Right lobe of liver (tissue), 6 donors: Measurements from ENCODE around the gene S1PR2. TPM values are rescaled to one million over a fixed set of nuclear protein-coding genes. Genes with fewer than 3 reads are reported as not detected.

Experiments
- ATAC-seq, 4 donors: fragments of 200-7000 bp; cut with Tn5 transposase; one replicate each; pipeline ENCODE4 v1.9.1; 2020; ENCODE audit warnings: mild to moderate bottlenecking in 4 of 4, moderate library complexity in 4 of 4
- DNase-seq, 3 donors: peaks; one replicate each; pipeline ENCODE4 v3.0.0-alpha.2; 2020
- H3K27ac ChIP-seq, 3 donors: fragments of 200-600 bp; one replicate each; pipeline ENCODE4 v1.8.0; 2022
- H3K27me3 ChIP-seq, 2 donors: fragments of 200-600 bp; one replicate each; pipeline ENCODE4 v1.8.0; 2022
- H3K36me3 ChIP-seq, 4 donors: fragments of 200-600 bp; sonication (generic) in 1 of 4; one replicate each; pipeline versions ENCODE4 v1.5.1 to v1.8.0; 2017 to 2022; ENCODE audit warnings: control low read depth in 1 of 4
- H3K4me1 ChIP-seq, 4 donors: fragments of 200-600 bp; sonication (generic) in 1 of 4; one replicate each; pipeline versions ENCODE4 v1.5.1 to v1.8.0; 2017 to 2022; ENCODE audit warnings: control low read depth in 1 of 4
- H3K4me3 ChIP-seq, 3 donors: fragments of 200-600 bp; one replicate each; pipeline ENCODE4 v1.8.0; 2022
- H3K9me3 ChIP-seq, 4 donors: fragments of 200-600 bp; sonication (generic) in 1 of 4; one replicate each; pipeline versions ENCODE4 v1.5.1 to v1.8.0; 2017 to 2022; ENCODE audit warnings: control low read depth in 1 of 4
- POLR2A ChIP-seq: fragments of 450-650 bp; IDR thresholded peaks from one replicate; pipeline ENCODE4 v1.6.1; 2017; ENCODE audit warnings: antibody characterized with exemption, mild to moderate bottlenecking
- WGBS: methylation state at CpG from one replicate; pipeline ENCODE4 v1.1.6; 2018; ENCODE audit warnings: low coverage, low lambda C conversion rate; ENCODE audit not compliant: insufficient coverage; ENCODE audit errors: missing lambda C conversion rate; 5-methylcytosine and 5-hydroxymethylcytosine counted together
- intact Hi-C, 2 donors: fragments of 100-400 bp; cut with DNase I; formaldehyde crosslinking; loops; one replicate each; pipeline versions ENCODE4 v1.11.2 to v1.14.1; 2022
- total RNA-seq, 6 experiments: library from RNA; depleted of rRNA in 2 of 6; stranded (reverse); fragments of >200 nt in 2 of 6; fragmentation: NEBNext Ultra II Directional in 3 of 6; extraction: Animal tissue kit (Norgen Biotek cat#: 25700) in 3 of 6; gene quantifications; one replicate each; pipeline versions ENCODE4 v1.1.0 to v1.2.4, GENCODE V29; 2016 to 2023
- TF ChIP-seq, protein P1 (sequence below), 4 donors: fragments of 200-600 bp in 3 of 4; fragments of 450-650 bp in 1 of 4; IDR thresholded peaks; one replicate each; pipeline versions ENCODE4 v1.5.1 to v1.8.0; 2016 to 2022; ENCODE audit warnings: antibody characterized with exemption in 4 of 4, mild to moderate bottlenecking in 2 of 4
- donor health status: DM: no; HTN: yes; CAD: no.
- donor health status: DM: no; HTN: no; CAD: no.
- donor health status: DM: no; HTN: no; CAD: no.
- donor health status: DM: no; HTN: yes; CAD: no.
- donor health status: DM: no; HTN: yes; CAD: no.

Gene S1PR2
- total RNA-seq, 6 experiments from 2014 or later = 1.7 to 6.6 (median 4.1) TPM

DNA sequence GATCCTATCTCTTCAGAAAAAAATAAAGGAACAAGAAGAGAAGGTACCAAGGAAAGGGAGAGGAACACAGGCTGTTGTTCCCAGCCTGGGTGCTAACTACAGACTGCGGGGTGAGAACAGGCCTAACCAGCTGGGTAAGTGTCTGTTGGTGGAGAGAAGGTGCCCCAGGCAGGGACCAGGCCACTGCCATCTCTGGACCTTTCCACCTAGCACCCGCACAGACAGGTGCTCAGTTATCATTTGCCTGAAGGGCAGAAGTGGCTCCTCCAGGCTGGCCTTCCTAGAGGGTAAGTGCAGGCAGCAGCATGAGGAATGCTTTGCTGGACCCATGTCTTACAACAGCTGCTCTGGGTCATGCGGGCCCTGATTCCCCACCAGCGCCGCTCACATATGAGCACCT, 46.5 kb downstream of the S1PR2 start:
- ATAC-seq = no peak

DNA sequence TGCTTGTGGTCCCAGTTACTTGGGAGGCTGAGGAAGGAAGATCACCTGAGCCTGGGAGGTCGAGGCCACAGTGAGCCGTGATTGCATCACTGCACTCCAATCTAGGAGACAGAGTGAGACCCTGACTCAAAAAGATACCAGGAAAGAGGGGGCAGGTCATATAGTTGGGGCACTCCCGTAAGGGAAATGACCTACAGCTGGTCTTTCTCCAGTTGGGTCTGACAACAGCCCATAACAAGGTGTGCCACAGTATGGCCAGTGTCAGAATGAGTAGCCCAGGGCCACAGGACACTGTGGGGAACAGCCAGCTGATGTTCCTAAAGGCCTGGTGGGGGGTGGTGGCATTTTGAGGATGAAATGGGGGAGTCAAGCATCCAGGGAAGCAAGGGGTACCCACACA, 47.2 kb downstream of the S1PR2 start:
- WGBS = 96% methylated on average over 3 of the region's 3 CpGs
- peaks cover 0 to 22% (median 10%) of the 10 kb centered on the region in 4 donors for H3K36me3 ChIP-seq

More for the DNA sequence above, 46.5 kb downstream of the S1PR2 start:
- peaks cover 0 to 18% (median 10%) of the 10 kb centered on the region in 4 donors for H3K36me3 ChIP-seq
- H3K27me3 ChIP-seq = no peaks in the 10 kb centered on the region
- no peak for DNase-seq
- no peaks in the 10 kb centered on the region for H3K4me1 ChIP-seq
- intact Hi-C loops = loop anchor here in 1 of 2 donors (10.0 kb wide), 1 partner anchor 70 kb away; the partner anchor contains the start of gene MRPL4
- no peak for TF ChIP-seq POLR2A
- TF ChIP-seq, protein P1, sequence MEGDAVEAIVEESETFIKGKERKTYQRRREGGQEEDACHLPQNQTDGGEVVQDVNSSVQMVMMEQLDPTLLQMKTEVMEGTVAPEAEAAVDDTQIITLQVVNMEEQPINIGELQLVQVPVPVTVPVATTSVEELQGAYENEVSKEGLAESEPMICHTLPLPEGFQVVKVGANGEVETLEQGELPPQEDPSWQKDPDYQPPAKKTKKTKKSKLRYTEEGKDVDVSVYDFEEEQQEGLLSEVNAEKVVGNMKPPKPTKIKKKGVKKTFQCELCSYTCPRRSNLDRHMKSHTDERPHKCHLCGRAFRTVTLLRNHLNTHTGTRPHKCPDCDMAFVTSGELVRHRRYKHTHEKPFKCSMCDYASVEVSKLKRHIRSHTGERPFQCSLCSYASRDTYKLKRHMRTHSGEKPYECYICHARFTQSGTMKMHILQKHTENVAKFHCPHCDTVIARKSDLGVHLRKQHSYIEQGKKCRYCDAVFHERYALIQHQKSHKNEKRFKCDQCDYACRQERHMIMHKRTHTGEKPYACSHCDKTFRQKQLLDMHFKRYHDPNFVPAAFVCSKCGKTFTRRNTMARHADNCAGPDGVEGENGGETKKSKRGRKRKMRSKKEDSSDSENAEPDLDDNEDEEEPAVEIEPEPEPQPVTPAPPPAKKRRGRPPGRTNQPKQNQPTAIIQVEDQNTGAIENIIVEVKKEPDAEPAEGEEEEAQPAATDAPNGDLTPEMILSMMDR (IDR thresholded peaks at IDR 0.05) = no peak
- WGBS = no CpG with 5 or more reads among the region's 5 CpGs
- no peak overlapping the region for H3K4me3 ChIP-seq
- no peak overlapping the region for H3K27ac ChIP-seq
- no peaks in the 10 kb centered on the region for H3K9me3 ChIP-seq

DNA sequence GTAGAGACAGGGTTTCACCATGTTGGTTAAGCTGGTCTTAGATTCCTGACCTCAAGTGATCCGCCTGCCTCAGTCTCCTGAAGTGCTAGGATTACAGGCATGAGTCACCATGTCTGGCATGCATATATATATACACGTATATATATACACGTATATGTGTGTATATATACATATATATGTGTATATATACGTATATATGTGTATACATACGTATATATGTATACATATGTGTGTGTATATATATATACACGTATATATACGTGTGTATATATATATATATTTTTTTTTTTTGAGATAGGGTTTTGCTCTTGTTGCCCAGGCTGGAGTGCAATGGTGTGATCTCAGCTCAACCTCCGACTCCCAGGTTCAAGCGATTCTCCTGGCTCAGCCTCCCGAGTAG, 48.3 kb downstream of the S1PR2 start:
- Histone ChIP-seq H3K36me3 (peaks cover 0 to 22% (median 10%) of the 10 kb centered on the region in 4 donors), H3K9me3 (no peaks in the 10 kb centered on the region), H3K4me1 (no peaks in the 10 kb centered on the region), H3K4me3 (no peak overlapping the region), H3K27ac (no peak overlapping the region), H3K27me3 (no peaks in the 10 kb centered on the region)
- intact Hi-C loops = loop anchor here in 1 of 2 donors (10.0 kb wide), 1 partner anchor 72 kb away; the partner anchor contains the start of gene MRPL4
- no peak for TF ChIP-seq POLR2A
- TF ChIP-seq, protein P1 (IDR thresholded peaks at IDR 0.05) = no peak
- no peak for ATAC-seq
- 82% methylated on average over 9 of the region's 10 CpGs for WGBS
- DNase-seq = no peak

More for the DNA sequence above, 47.2 kb downstream of the S1PR2 start:
- no peaks in the 10 kb centered on the region for H3K9me3 ChIP-seq
- TF ChIP-seq, protein P1 (IDR thresholded peaks at IDR 0.05) = no peak
- no peak for TF ChIP-seq POLR2A
- no peaks in the 10 kb centered on the region for H3K27me3 ChIP-seq
- H3K27ac ChIP-seq = no peak overlapping the region
- no peaks in the 10 kb centered on the region for H3K4me1 ChIP-seq
- no peak overlapping the region for H3K4me3 ChIP-seq
- intact Hi-C loops = loop anchor here in 1 of 2 donors (10.0 kb wide), 1 partner anchor 71 kb away; the partner anchor contains the start of gene MRPL4
- DNase-seq (no peak), ATAC-seq (no peak)

DNA sequence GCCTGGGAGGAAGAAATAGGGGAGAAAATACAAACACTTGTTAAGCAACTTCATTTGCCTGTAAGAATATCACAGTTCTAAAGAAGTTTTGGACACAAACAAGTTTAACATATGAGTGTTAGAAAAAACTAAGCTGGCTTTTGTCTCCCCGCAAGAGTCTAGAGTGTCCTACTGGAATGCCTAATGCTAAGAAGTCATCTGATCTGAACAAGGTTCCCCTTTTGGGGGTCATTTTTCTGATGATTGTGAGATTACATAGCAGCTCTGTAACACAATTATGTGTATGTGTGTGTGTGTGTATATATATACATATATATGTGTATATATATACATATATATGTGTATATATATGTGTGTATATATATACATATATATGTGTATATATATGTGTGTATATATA, 49.1 kb downstream of the S1PR2 start:
- DNase-seq (no peak), ATAC-seq (no peak)
- Histone ChIP-seq H3K4me3 (no peak overlapping the region), H3K9me3 (no peaks in the 10 kb centered on the region), H3K27me3 (no peaks in the 10 kb centered on the region), H3K36me3 (peaks cover 0 to 24% (median 12%) of the 10 kb centered on the region in 4 donors), H3K27ac (no peak overlapping the region), H3K4me1 (no peaks in the 10 kb centered on the region)
- WGBS = 80% methylated on average over 1 of the region's 1 CpG
- TF ChIP-seq, protein P1 (IDR thresholded peaks at IDR 0.05) = no peak
- TF ChIP-seq POLR2A = no peak
- intact Hi-C loops = loop anchor here in 1 of 2 donors (10.0 kb wide), 1 partner anchor 73 kb away; the partner anchor contains the start of gene MRPL4
